ENCODE results near the gene VWF. TPM values are rescaled to one million over a fixed set of nuclear protein-coding genes. Genes with fewer than 3 reads are reported as not detected.

Gene VWF
- polyA plus RNA-seq, 1 donor (not counting 4 experiments of a cell fraction or from before 2014, with no cell fraction given) = 0.01 TPM

DNA sequence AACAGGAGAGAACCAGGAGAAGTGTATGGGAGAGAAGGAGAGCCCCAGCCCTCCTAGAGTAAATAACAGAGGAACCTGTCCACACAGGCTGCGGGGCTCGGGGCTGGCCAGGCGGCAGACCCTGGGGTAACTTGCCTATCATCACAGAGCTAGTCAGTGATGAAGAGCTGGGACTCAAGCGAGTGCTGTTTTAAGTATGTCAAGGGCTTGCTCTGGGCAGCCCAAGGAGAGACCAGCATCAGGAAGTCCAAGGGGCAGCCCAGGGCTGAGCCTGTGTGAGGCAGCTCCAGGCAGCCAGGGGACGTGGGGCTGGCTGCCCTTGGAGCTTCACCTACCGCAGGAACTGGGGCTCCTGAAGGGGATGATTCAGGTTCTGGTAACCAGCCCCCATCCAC is 10.0 kb downstream of the VWF start:
- H4K20me1 ChIP-seq (ENCODE audit: control insufficient read depth, extremely low read depth, insufficient read depth, low read length) = no peaks in the 10 kb centered on the region
- no peak overlapping the region for H3K27ac ChIP-seq (ENCODE audit: control insufficient read depth, insufficient read depth, low read length)
- FAIRE-seq (no peak), DNase-seq (ENCODE audit: low read depth, low spot score) (no peak)
- H3K9me3 ChIP-seq (ENCODE audit: control insufficient read depth, low read depth, low read length) = no peaks in the 10 kb centered on the region
- H3K4me2 ChIP-seq (ENCODE audit: control insufficient read depth, extremely low read depth, insufficient read depth, low read depth, low read length) = no peak overlapping the region
- dilution Hi-C loops (cut with MboI; ENCODE audit: extremely low pct_ligation_motif_present, low sequenced_read_pairs) = no loop called here
- no peaks in the 10 kb centered on the region for H3K79me2 ChIP-seq (ENCODE audit: control insufficient read depth, insufficient read depth, low read length)
- no peak overlapping the region for H3K4me3 ChIP-seq (ENCODE audit: control insufficient read depth in 2 of 3, extremely low read depth in 1 of 3, insufficient read depth in 2 of 3, low read depth in 1 of 3, low read length in 3 of 3)
- H3K9me1 ChIP-seq (ENCODE audit: control insufficient read depth, extremely low read depth, insufficient read depth, low read length) = no peaks in the 10 kb centered on the region
- peaks cover 8% of the 10 kb centered on the region for H3K27me3 ChIP-seq (ENCODE audit: control insufficient read depth, extremely low read depth, insufficient read depth, low read length)
- TF ChIP-seq, protein P1, sequence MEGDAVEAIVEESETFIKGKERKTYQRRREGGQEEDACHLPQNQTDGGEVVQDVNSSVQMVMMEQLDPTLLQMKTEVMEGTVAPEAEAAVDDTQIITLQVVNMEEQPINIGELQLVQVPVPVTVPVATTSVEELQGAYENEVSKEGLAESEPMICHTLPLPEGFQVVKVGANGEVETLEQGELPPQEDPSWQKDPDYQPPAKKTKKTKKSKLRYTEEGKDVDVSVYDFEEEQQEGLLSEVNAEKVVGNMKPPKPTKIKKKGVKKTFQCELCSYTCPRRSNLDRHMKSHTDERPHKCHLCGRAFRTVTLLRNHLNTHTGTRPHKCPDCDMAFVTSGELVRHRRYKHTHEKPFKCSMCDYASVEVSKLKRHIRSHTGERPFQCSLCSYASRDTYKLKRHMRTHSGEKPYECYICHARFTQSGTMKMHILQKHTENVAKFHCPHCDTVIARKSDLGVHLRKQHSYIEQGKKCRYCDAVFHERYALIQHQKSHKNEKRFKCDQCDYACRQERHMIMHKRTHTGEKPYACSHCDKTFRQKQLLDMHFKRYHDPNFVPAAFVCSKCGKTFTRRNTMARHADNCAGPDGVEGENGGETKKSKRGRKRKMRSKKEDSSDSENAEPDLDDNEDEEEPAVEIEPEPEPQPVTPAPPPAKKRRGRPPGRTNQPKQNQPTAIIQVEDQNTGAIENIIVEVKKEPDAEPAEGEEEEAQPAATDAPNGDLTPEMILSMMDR (optimal IDR thresholded peaks at IDR 0.05 in 1 of 3, IDR thresholded peaks at IDR 0.05 in 1 of 3, conservative IDR thresholded peaks at IDR 0.05 in 1 of 3; ENCODE audit: extremely low read depth in 1 of 3, insufficient read depth in 2 of 3, low read length in 3 of 3) = no peak
- no peak for TF ChIP-seq EZH2 (IDR thresholded peaks at IDR 0.05; ENCODE audit: low read length)
- H3K36me3 ChIP-seq (ENCODE audit: control insufficient read depth in 2 of 2, extremely low read depth in 1 of 2, insufficient read depth in 2 of 2, low read length in 2 of 2) = no peaks in the 10 kb centered on the region
- no peaks in the 10 kb centered on the region for H3K4me1 ChIP-seq (ENCODE audit: control insufficient read depth, extremely low read depth, insufficient read depth, low read length)
- H3K9ac ChIP-seq (ENCODE audit: control insufficient read depth, extremely low read depth, insufficient read depth, low read length) = no peak overlapping the region
- H2AFZ ChIP-seq (ENCODE audit: control insufficient read depth, low read length) = no peak overlapping the region

DNA sequence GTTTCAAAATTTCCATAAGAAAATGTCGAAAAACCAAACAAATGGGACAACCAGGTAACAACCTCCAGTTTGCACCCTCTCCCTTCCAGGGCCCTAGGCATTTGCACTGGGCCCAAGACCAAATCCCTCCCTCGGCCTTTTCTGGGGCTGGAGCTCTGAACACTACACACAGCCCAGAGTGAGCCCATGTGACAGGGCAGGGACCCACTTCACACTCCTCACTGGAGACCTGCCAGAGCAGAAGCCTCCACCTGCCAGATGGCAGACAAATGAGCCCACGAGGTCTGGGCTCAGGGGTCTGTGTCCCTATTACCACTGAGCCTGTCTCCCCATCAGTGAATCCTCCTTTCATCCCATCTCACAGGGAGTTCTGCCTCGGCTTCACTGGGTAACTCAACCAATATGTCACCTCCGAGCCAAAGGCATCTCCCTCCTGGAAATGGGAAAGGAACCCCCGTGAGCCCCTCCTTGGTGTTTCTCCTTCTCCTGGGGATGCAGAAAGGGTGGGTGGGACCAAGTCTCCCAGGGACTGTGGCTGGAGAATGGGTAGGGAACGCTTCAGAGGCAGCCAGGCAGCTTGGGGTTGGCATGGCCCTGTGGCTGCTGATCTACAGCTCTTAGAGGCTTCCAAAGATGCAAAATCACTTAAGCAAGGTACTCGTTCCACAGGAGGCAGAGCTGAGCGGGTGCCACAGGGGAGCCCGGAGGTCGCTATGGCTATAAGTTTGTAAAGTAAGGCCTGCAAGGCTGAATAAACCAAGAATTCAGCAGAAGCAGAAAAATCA is 10.6 kb downstream of the VWF start:
- H3K4me3 ChIP-seq (ENCODE audit: control insufficient read depth in 2 of 3, extremely low read depth in 1 of 3, insufficient read depth in 2 of 3, low read depth in 1 of 3, low read length in 3 of 3) = no peak overlapping the region
- DNase-seq (ENCODE audit: low read depth, low spot score) (no peak), FAIRE-seq (no peak)
- dilution Hi-C loops (cut with MboI; ENCODE audit: extremely low pct_ligation_motif_present, low sequenced_read_pairs) = no loop called here
- H3K4me2 ChIP-seq (ENCODE audit: control insufficient read depth, extremely low read depth, insufficient read depth, low read depth, low read length) = no peak overlapping the region
- H3K27me3 ChIP-seq (ENCODE audit: control insufficient read depth, extremely low read depth, insufficient read depth, low read length) = peaks cover 8% of the 10 kb centered on the region
- no peak overlapping the region for H3K9ac ChIP-seq (ENCODE audit: control insufficient read depth, extremely low read depth, insufficient read depth, low read length)
- H3K9me1 ChIP-seq (ENCODE audit: control insufficient read depth, extremely low read depth, insufficient read depth, low read length) = no peaks in the 10 kb centered on the region
- H3K4me1 ChIP-seq (ENCODE audit: control insufficient read depth, extremely low read depth, insufficient read depth, low read length) = no peaks in the 10 kb centered on the region
- H4K20me1 ChIP-seq (ENCODE audit: control insufficient read depth, extremely low read depth, insufficient read depth, low read length) = no peaks in the 10 kb centered on the region
- no peaks in the 10 kb centered on the region for H3K9me3 ChIP-seq (ENCODE audit: control insufficient read depth, low read depth, low read length)
- no peak for TF ChIP-seq EZH2 (IDR thresholded peaks at IDR 0.05; ENCODE audit: low read length)
- TF ChIP-seq, protein P1 (optimal IDR thresholded peaks at IDR 0.05 in 1 of 3, IDR thresholded peaks at IDR 0.05 in 1 of 3, conservative IDR thresholded peaks at IDR 0.05 in 1 of 3; ENCODE audit: extremely low read depth in 1 of 3, insufficient read depth in 2 of 3, low read length in 3 of 3) = no peak
- no peaks in the 10 kb centered on the region for H3K79me2 ChIP-seq (ENCODE audit: control insufficient read depth, insufficient read depth, low read length)
- H2AFZ ChIP-seq (ENCODE audit: control insufficient read depth, low read length) = no peak overlapping the region
- H3K36me3 ChIP-seq (ENCODE audit: control insufficient read depth in 2 of 2, extremely low read depth in 1 of 2, insufficient read depth in 2 of 2, low read length in 2 of 2) = no peaks in the 10 kb centered on the region
- no peak overlapping the region for H3K27ac ChIP-seq (ENCODE audit: control insufficient read depth, insufficient read depth, low read length)
